Measurements from ENCODE around the gene NFKBIE. TPM values are rescaled to one million over a fixed set of nuclear protein-coding genes. Genes with fewer than 3 reads are reported as not detected.

The NFKBIE gene
- total RNA-seq, 2 donors from 2014 or later, result 18.9 to 68.6 TPM

GRCh38 chr6:44257025-44257752, 8.2 kb downstream of the NFKBIE start, which contains the start of gene SLC35B2:
Gene SLC35B2, minus strand, starts transcription at chr6:44257528. Its CDS starts 118 bp downstream, at chr6:44257410.
- H3K9me3 ChIP-seq, result no peaks in the 10 kb centered on the region
- peak within 1 kb of the TSS; percentile 81 to 94 for H3K4me3 ChIP-seq
- WGBS, 2 donors, result 0 to 1% methylated on average over 12 to 66 of the region's 80 CpGs
- ATAC-seq (peak; percentile 85), DNase-seq (peak; percentile 67 to 75 (median 70))
- no peaks in the 10 kb centered on the region for H3K27me3 ChIP-seq
- H3K36me3 ChIP-seq (replicated peaks in 1 of 2; ENCODE audit: insufficient read depth in 1 of 2, low read depth in 2 of 2), result peaks cover 19 to 24% of the 10 kb centered on the region in 2 donors
- H3K27ac ChIP-seq, result peak within 1 kb of the TSS; percentile 89 to 94 (median 92)
- TF ChIP-seq, protein P1, sequence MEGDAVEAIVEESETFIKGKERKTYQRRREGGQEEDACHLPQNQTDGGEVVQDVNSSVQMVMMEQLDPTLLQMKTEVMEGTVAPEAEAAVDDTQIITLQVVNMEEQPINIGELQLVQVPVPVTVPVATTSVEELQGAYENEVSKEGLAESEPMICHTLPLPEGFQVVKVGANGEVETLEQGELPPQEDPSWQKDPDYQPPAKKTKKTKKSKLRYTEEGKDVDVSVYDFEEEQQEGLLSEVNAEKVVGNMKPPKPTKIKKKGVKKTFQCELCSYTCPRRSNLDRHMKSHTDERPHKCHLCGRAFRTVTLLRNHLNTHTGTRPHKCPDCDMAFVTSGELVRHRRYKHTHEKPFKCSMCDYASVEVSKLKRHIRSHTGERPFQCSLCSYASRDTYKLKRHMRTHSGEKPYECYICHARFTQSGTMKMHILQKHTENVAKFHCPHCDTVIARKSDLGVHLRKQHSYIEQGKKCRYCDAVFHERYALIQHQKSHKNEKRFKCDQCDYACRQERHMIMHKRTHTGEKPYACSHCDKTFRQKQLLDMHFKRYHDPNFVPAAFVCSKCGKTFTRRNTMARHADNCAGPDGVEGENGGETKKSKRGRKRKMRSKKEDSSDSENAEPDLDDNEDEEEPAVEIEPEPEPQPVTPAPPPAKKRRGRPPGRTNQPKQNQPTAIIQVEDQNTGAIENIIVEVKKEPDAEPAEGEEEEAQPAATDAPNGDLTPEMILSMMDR (IDR thresholded peaks at IDR 0.05), result peak; percentile 39 to 93 (median 89)
- peak; percentile 63 to 79 (median 70) for TF ChIP-seq POLR2A (IDR thresholded peaks at IDR 0.05)
- intact Hi-C loops (cut with DNase I), result no loop called here
- peaks cover 57% of the 10 kb centered on the region for H3K4me1 ChIP-seq

DNA sequence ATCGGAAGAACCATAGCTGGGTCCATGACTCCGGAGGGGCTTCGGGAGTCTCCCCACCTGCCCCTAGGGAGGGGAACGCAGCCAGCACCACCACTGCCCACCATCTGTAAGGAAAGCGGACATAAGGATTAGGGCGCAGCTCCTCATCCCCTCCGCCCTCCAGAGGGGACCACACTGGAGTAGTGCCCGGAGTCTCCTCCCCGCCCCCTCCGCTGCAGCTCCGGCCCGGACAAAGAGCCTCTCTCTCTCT, 8.7 kb downstream of the NFKBIE start:
- DNase-seq (no peak), ATAC-seq (no peak)
- Histone ChIP-seq H3K27me3 (no peaks in the 10 kb centered on the region), H3K4me1 (peaks cover 57% of the 10 kb centered on the region), H3K36me3 (replicated peaks in 1 of 2; ENCODE audit: insufficient read depth in 1 of 2, low read depth in 2 of 2) (peaks cover 23 to 29% of the 10 kb centered on the region in 2 donors), H3K4me3 (peak overlapping the region; percentile 81 to 94), H3K9me3 (no peaks in the 10 kb centered on the region), H3K27ac (peak overlapping the region; percentile 89 to 94 (median 92))
- TF ChIP-seq, protein P1 (IDR thresholded peaks at IDR 0.05), result no peak
- TF ChIP-seq POLR2A (IDR thresholded peaks at IDR 0.05), result no peak
- 0 to 1% methylated on average over 9 to 12 of the region's 12 CpGs for WGBS, 2 donors
- intact Hi-C loops (cut with DNase I), result no loop called here

GRCh38 chr6:44255871-44256774, 9.2 kb downstream of the NFKBIE start:
- peak overlapping the region; percentile 89 to 94 (median 92) for H3K27ac ChIP-seq

DNA sequence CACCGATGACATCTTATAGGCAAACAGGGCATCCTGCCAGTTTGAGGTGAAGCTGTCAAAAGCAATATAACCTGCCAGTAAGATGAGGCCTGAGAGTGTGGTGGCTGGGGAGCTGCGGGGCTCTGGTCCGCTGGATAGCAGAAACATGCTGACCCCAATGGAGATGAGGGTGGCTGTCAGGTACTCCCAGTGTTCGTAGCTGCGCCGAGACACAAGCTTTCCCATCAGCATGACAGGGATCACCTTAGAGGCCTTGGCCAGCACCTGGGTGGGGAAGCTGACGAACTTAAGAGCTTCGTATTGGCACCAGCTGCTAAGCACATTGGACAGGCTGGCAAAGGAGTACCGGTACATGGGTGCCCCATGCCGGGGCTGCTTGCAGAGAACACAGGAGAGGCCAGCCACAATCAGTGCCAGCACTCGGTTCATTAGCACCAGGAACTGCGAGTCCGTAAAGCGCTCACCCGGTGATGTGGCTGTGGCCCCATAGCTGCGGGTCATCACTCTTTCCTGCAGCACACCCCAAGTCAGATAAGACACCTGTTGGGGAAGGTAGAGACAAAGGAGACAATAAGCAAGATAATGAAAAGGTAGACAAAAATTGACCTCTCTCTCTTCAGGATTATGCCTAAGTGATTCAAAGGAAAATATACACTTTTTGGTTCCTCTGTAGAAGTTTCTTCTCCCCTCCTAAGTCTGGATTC, 10.1 kb downstream of the NFKBIE start:
- Histone ChIP-seq H3K36me3 (replicated peaks in 1 of 2; ENCODE audit: insufficient read depth in 1 of 2, low read depth in 2 of 2) (peaks cover 37 to 43% of the 10 kb centered on the region in 2 donors), H3K27me3 (no peaks in the 10 kb centered on the region), H3K27ac (peak overlapping the region in 2 of 4 donors; percentile 92 to 93), H3K4me3 (no peak overlapping the region), H3K4me1 (peaks cover 68% of the 10 kb centered on the region), H3K9me3 (no peaks in the 10 kb centered on the region)
- ATAC-seq (no peak), DNase-seq (peak in 1 of 4 donors; percentile 22)
- intact Hi-C loops (cut with DNase I), result no loop called here
- TF ChIP-seq POLR2A (IDR thresholded peaks at IDR 0.05), result no peak
- 45 to 52% methylated on average over 16 of the region's 16 CpGs for WGBS, 2 donors

More at GRCh38 chr6:44255871-44256774, 9.2 kb downstream of the NFKBIE start:
- WGBS, 2 donors, result 12 to 17% methylated on average over 10 to 15 of the region's 15 CpGs
- TF ChIP-seq, protein P1 (IDR thresholded peaks at IDR 0.05), result no peak
- no peak for TF ChIP-seq POLR2A (IDR thresholded peaks at IDR 0.05)
- no peaks in the 10 kb centered on the region for H3K9me3 ChIP-seq
- peaks cover 28 to 35% of the 10 kb centered on the region in 2 donors for H3K36me3 ChIP-seq (replicated peaks in 1 of 2; ENCODE audit: insufficient read depth in 1 of 2, low read depth in 2 of 2)
- H3K4me3 ChIP-seq, result peak overlapping the region in 1 of 2 donors; percentile 94
- H3K4me1 ChIP-seq, result peaks cover 60% of the 10 kb centered on the region
- no peaks in the 10 kb centered on the region for H3K27me3 ChIP-seq
- intact Hi-C loops (cut with DNase I), result no loop called here
- DNase-seq, result peak in 3 of 4 donors; percentile 32 to 37 (median 34)
- ATAC-seq, result peak; percentile 17
